Chondrocyte (in vitro differentiated cells): ENCODE data around the gene TPCN1. TPM values are rescaled to one million over a fixed set of nuclear protein-coding genes. Genes with fewer than 3 reads are reported as not detected.

Experiments used
- DNase-seq: peaks from one replicate; pipeline ENCODE4 v3.0.0; 2021; ENCODE audit warnings: mixed read lengths, low spot score
- H3K27ac Mint-ChIP-seq: one replicate; pipeline ENCODE4 v1.8.0; 2021; ENCODE audit warnings: mild to moderate bottlenecking, moderate library complexity, mixed read lengths; ENCODE audit not compliant: unreplicated experiment
- H3K27me3 Mint-ChIP-seq: 2 replicates; pipeline ENCODE4 v1.8.0; 2021; ENCODE audit warnings: low read depth, mixed read lengths
- H3K36me3 Mint-ChIP-seq: 2 replicates; pipeline ENCODE4 v1.8.0; 2021; ENCODE audit warnings: low read depth, mixed read lengths
- H3K4me1 Mint-ChIP-seq: 2 replicates; pipeline ENCODE4 v1.8.0; 2021; ENCODE audit warnings: low read depth, mild to moderate bottlenecking, mixed read lengths
- H3K4me3 Mint-ChIP-seq: one replicate; pipeline ENCODE4 v1.8.0; 2021; ENCODE audit warnings: mild to moderate bottlenecking, moderate library complexity, mixed read lengths; ENCODE audit not compliant: unreplicated experiment
- H3K9me3 Mint-ChIP-seq: 2 replicates; pipeline ENCODE4 v1.8.0; 2021; ENCODE audit warnings: low read depth, mixed read lengths
- CTCF ChIP-seq: fragments of 200-600 bp; sonication (generic); IDR thresholded peaks from 2 replicates; pipeline ENCODE4 v1.5.0; 2021; ENCODE audit warnings: antibody characterized with exemption, mild to moderate bottlenecking, moderate library complexity
- total RNA-seq: library from RNA; stranded (reverse); gene quantifications from 3 replicates; pipeline ENCODE4 v1.2.1, GENCODE V29; 2021

Gene TPCN1
- total RNA-seq, 1 donor from 2014 or later: 35.9 TPM

- H3K4me1 Mint-ChIP-seq: peaks cover 23% of the 10 kb centered on the region
- no peaks in the 10 kb centered on the region for H3K9me3 Mint-ChIP-seq
- peaks cover 13% of the 10 kb centered on the region for H3K36me3 Mint-ChIP-seq
- no peak for TF ChIP-seq CTCF
- H3K4me3 Mint-ChIP-seq: no peak overlapping the region
- no peak overlapping the region for H3K27ac Mint-ChIP-seq
- H3K27me3 Mint-ChIP-seq: no peaks in the 10 kb centered on the region
- peak; percentile 38 for DNase-seq
Observed at GRCh38 chr12:113276306-113276705, 55.0 kb downstream of the TPCN1 start.

GRCh38 chr12:113276946-113277500 lies 55.8 kb downstream of the TPCN1 start:
- Mint-ChIP-seq H3K9me3 (no peaks in the 10 kb centered on the region), H3K27ac (no peak overlapping the region), H3K4me1 (peaks cover 16% of the 10 kb centered on the region), H3K4me3 (no peak overlapping the region), H3K27me3 (no peaks in the 10 kb centered on the region), H3K36me3 (peaks cover 13% of the 10 kb centered on the region)
- DNase-seq: peak; percentile 53
- TF ChIP-seq CTCF: no peak

GRCh38 chr12:113277511-113277910 lies 56.2 kb downstream of the TPCN1 start:
- H3K9me3 Mint-ChIP-seq: no peaks in the 10 kb centered on the region
- TF ChIP-seq CTCF: no peak
- H3K27ac Mint-ChIP-seq: no peak overlapping the region

GRCh38 chr12:113278141-113278540 lies 56.9 kb downstream of the TPCN1 start:
- no peak overlapping the region for H3K27ac Mint-ChIP-seq
- peaks cover 5% of the 10 kb centered on the region for H3K4me1 Mint-ChIP-seq
- no peak for TF ChIP-seq CTCF
- no peak overlapping the region for H3K4me3 Mint-ChIP-seq
- H3K9me3 Mint-ChIP-seq: no peaks in the 10 kb centered on the region
- peak; percentile 35 for DNase-seq
- peaks cover 13% of the 10 kb centered on the region for H3K36me3 Mint-ChIP-seq
- no peaks in the 10 kb centered on the region for H3K27me3 Mint-ChIP-seq

More at GRCh38 chr12:113277511-113277910, 56.2 kb downstream of the TPCN1 start:
- no peaks in the 10 kb centered on the region for H3K27me3 Mint-ChIP-seq
- peaks cover 13% of the 10 kb centered on the region for H3K36me3 Mint-ChIP-seq
- no peak overlapping the region for H3K4me3 Mint-ChIP-seq
- peaks cover 11% of the 10 kb centered on the region for H3K4me1 Mint-ChIP-seq
- DNase-seq: peak; percentile 72

- H3K4me1 Mint-ChIP-seq: no peaks in the 10 kb centered on the region
- no peak overlapping the region for H3K4me3 Mint-ChIP-seq
- H3K9me3 Mint-ChIP-seq: no peaks in the 10 kb centered on the region
- H3K27ac Mint-ChIP-seq: no peak overlapping the region
- no peaks in the 10 kb centered on the region for H3K27me3 Mint-ChIP-seq
- DNase-seq: peak; percentile 52
- no peak for TF ChIP-seq CTCF
- peaks cover 13% of the 10 kb centered on the region for H3K36me3 Mint-ChIP-seq
Observed at GRCh38 chr12:113278633-113279032, 57.4 kb downstream of the TPCN1 start.
